H1 (cell line): ENCODE data around the gene SEPTIN1. TPM values are rescaled to one million over a fixed set of nuclear protein-coding genes. Genes with fewer than 3 reads are reported as not detected.
A peak's percentile ranks its signal among the peaks of the same experiment; 100 is the strongest.

Experiments
- CBX5 ChIP-seq: fragments of 300-800, 300-1000 bp; sonication (generic); IDR thresholded peaks from 2 replicates; pipeline ENCODE4 v1.7.1; 2016; ENCODE audit warnings: antibody characterized with exemption, low read length, low read depth
- CEBPB ChIP-seq: IDR thresholded peaks from 2 replicates; pipeline ENCODE4 v1.6.1; 2012; ENCODE audit warnings: low read depth, low read length
- CHD1 ChIP-seq: IDR thresholded peaks from 2 replicates; pipeline ENCODE4 v1.6.1; 2012; ENCODE audit warnings: low read depth, low read length, improper control_type of control experiment
- EP300 ChIP-seq, 2 experiments: IDR thresholded peaks; 1 replicate in 1 of 2; 2 replicates in 1 of 2; pipeline ENCODE4 v1.6.1; 2011 to 2012; ENCODE audit warnings: low read depth in 2 of 2, low read length in 2 of 2, mild to moderate bottlenecking in 2 of 2, borderline replicate concordance in 1 of 2, inconsistent platforms in 1 of 2, moderate library complexity in 1 of 2
- GTF2F1 ChIP-seq: IDR thresholded peaks from 2 replicates; pipeline ENCODE4 v1.6.1; 2012; ENCODE audit warnings: low read depth, low read length, improper control_type of control experiment, borderline replicate concordance
- JUN ChIP-seq: IDR thresholded peaks from 2 replicates; pipeline ENCODE4 v1.6.1; 2011; ENCODE audit warnings: low read depth, mild to moderate bottlenecking, improper control_type of control experiment, low read length
- JUND ChIP-seq: IDR thresholded peaks from 2 replicates; pipeline ENCODE4 v1.6.1; 2011; ENCODE audit warnings: mild to moderate bottlenecking, improper control_type of control experiment, low read length
- KDM4A ChIP-seq: IDR thresholded peaks from one replicate; pipeline ENCODE4 v1.7.1; 2012; ENCODE audit warnings: low read depth, mild to moderate bottlenecking, moderate library complexity, low read length, inconsistent platforms; ENCODE audit not compliant: severe bottlenecking
- KDM5A ChIP-seq: fragments of 200-600 bp; IDR thresholded peaks from 2 replicates; pipeline ENCODE4 v1.7.1; 2012; ENCODE audit warnings: mild to moderate bottlenecking, low read length, inconsistent platforms, mixed read lengths
- POLR2A ChIP-seq, 2 experiments: IDR thresholded peaks; 1 replicate in 1 of 2; 2 replicates in 1 of 2; pipeline ENCODE4 v1.6.1; 2011; ENCODE audit warnings: low read depth in 2 of 2, low read length in 2 of 2, mild to moderate bottlenecking in 2 of 2; ENCODE audit errors: control extremely low read depth in 1 of 2
- RAD21 ChIP-seq, 2 experiments: IDR thresholded peaks in 1 of 2; conservative IDR thresholded peaks in 1 of 2; 2 replicates each; pipeline ENCODE4 v1.6.1; 2011; ENCODE audit warnings: low read depth in 2 of 2, low read length in 2 of 2, improper control_type of control experiment in 1 of 2, inconsistent platforms in 1 of 2, mild to moderate bottlenecking in 1 of 2, moderate library complexity in 1 of 2
- SAP30 ChIP-seq: fragments of 300-600 bp; sonication (generic); IDR thresholded peaks from 2 replicates; pipeline ENCODE4 v1.7.1; 2012; ENCODE audit warnings: low read length, moderate library complexity, mild to moderate bottlenecking, inconsistent platforms; ENCODE audit not compliant: insufficient read depth, insufficient replicate concordance
- polyA plus RNA-seq, 7 experiments: library from polyadenylated mRNA; depleted of rRNA in 3 of 7; stranded (reverse) in 5 of 7; unstranded in 2 of 7; fragments of >200 nt in 5 of 7; fragments of 200-250 nt in 2 of 7; gene quantifications; 1 replicate in 5 of 7; 2 replicates in 1 of 7; 4 replicates in 1 of 7; pipeline versions ENCODE4 v1.2.1 to v1.2.3, GENCODE V29; 2011 to 2013; ENCODE audit warnings: missing spikeins in 2 of 7, mixed read lengths in 2 of 7
- total RNA-seq: library from RNA; stranded (reverse); fragmentation: NEBNext Ultra II Directional; extraction: Animal tissue kit (Norgen Biotek cat#: 25700); gene quantifications from 2 replicates; pipeline ENCODE4 v1.2.1, GENCODE V29; 2021
- TF ChIP-seq, protein P1 (sequence below): IDR thresholded peaks from 2 replicates; pipeline ENCODE4 v1.6.1; 2011; ENCODE audit warnings: low read length, improper control_type of control experiment

Gene SEPTIN1
- total and polyA plus RNA-seq, 2 of the 8 experiments (the other 6 are each of a cell fraction or from before 2014, with no cell fraction given) = 0.24 to 1.4 TPM

DNA sequence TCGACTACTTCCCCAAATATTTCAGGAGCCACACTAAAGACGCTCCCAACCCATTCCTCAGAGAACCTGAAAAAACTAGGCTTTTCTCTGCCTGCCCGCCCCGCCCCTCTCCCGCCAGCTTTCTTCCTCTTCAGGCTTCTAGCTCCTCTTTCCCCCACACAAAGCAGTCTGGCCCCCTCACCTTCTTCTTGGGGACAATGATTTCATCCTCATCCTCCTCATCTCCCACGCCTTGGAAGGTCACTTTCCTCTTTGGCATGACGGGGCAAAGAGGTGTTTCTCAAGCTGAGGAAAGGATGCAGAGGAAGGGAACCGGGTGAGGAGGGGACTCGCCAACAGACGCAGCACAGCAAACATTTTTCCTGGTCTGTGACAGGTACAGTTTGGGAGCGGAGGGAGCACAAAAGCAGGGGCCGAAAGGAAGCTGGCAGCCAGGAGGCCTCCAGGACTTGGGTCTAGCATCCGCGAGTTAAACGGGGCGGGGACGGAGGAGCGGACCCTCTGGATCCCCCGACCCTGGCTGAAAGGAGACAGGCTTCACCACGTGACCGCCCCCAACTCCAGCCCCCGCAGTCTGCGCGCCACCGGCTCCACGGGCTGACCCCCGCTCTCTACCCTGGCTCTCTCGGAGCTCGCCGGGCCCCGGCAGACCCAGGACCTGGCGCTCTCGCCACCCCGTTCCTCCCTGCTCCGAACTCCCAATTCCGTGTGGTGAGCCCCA lies 27.8 kb downstream of the SEPTIN1 start (continued):
- TF ChIP-seq, protein P1, sequence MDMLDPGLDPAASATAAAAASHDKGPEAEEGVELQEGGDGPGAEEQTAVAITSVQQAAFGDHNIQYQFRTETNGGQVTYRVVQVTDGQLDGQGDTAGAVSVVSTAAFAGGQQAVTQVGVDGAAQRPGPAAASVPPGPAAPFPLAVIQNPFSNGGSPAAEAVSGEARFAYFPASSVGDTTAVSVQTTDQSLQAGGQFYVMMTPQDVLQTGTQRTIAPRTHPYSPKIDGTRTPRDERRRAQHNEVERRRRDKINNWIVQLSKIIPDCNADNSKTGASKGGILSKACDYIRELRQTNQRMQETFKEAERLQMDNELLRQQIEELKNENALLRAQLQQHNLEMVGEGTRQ = peak; percentile 65
- TF ChIP-seq CBX5 (no peak), KDM4A (no peak), EP300 (IDR thresholded peaks at IDR 0.05; ENCODE audit: borderline replicate concordance in 1 of 2, low read depth in 2 of 2, low read length in 2 of 2) (no peak), GTF2F1 (no peak), POLR2A (IDR thresholded peaks at IDR 0.05; ENCODE audit: control extremely low read depth in 1 of 2, low read depth in 2 of 2, low read length in 2 of 2) (no peak), SAP30 (peak; percentile 64), JUN (no peak), CHD1 (no peak), RAD21 (IDR thresholded peaks at IDR 0.05 in 1 of 2, conservative IDR thresholded peaks at IDR 0.05 in 1 of 2; ENCODE audit: low read depth in 2 of 2, low read length in 2 of 2) (no peak), JUND (no peak), KDM5A (peak; percentile 45; the same call in 1 of the 2 replicates), CEBPB (no peak)
